GM12873 (cell line): ENCODE data around the gene SPRY1.
A peak's percentile ranks its signal among the peaks of the same experiment; 100 is the strongest.

ENCODE experiments used
- TF ChIP-seq, protein P1 (sequence below): IDR thresholded peaks from 2 replicates; pipeline ENCODE4 v1.5.1; 2012; ENCODE audit warnings: low read depth, mild to moderate bottlenecking, moderate library complexity, low read length, control low read depth; ENCODE audit not compliant: insufficient read depth; ENCODE audit errors: missing control alignments

SPRY1 gene

DNA sequence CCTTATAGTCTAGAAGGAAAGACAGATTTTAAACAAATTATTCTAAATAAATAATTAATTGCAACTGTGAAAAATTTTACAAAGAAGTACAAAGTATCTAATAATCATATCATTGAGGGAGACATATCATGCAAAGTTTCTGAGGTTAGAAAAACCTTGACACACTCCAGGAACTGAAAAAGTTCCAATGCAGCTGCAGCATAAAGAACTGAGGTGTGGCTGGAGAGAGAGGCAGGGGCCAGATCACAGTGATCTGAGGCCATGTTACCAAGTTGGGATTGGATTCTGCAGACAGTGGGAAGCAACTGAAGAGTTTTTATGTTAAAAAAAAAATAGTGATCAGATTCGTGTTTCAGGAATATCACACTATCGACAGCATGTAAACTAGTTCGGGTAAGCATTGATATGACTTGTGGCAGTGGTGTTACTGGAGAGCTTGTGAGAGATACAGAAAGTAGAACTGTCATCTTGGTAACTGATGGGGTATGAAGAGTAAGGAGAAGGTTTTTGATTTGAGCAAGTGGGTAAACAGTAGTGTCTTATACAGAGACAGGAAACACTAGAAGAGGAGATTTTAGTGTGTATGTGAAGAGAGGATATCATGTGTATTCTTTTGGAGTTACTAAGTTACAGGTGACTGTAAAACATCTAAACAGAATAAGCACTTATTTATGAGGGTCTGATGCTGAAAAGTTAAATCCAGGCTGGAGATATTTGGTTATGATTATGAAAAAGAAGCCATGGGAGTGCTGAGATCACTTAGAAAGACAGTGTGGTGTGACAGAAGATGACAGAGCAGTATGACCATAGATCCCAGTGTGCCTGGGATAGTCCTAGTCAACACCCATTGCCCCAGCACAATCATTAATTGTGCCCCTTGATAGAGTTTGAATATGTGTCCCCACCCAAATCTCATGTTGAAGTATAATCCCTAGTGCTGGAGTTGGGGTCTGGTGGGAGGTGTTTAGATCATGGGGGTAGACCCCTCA, 15.6 kb upstream of the SPRY1 start:
- TF ChIP-seq, protein P1, sequence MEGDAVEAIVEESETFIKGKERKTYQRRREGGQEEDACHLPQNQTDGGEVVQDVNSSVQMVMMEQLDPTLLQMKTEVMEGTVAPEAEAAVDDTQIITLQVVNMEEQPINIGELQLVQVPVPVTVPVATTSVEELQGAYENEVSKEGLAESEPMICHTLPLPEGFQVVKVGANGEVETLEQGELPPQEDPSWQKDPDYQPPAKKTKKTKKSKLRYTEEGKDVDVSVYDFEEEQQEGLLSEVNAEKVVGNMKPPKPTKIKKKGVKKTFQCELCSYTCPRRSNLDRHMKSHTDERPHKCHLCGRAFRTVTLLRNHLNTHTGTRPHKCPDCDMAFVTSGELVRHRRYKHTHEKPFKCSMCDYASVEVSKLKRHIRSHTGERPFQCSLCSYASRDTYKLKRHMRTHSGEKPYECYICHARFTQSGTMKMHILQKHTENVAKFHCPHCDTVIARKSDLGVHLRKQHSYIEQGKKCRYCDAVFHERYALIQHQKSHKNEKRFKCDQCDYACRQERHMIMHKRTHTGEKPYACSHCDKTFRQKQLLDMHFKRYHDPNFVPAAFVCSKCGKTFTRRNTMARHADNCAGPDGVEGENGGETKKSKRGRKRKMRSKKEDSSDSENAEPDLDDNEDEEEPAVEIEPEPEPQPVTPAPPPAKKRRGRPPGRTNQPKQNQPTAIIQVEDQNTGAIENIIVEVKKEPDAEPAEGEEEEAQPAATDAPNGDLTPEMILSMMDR, result no peak

DNA sequence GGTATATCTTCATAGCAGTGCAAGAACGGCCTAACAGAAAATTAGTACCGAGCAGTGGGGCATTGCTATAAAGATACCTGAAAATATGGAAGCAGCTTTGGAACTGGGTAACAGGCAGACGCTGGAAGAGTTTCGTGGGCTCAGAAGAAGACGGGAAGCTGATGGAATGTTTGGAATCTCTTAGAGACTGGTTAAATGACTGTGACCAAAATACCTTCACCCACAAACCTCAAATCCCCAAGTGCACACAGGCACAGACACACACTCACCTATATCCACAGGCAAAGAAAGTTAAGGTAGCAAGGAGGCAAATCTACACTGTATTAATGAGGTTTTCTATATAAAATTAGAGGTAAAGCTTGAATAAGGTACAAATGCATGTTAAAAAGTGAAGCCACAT, 14.6 kb upstream of the SPRY1 start:
- TF ChIP-seq, protein P1, result no peak

DNA sequence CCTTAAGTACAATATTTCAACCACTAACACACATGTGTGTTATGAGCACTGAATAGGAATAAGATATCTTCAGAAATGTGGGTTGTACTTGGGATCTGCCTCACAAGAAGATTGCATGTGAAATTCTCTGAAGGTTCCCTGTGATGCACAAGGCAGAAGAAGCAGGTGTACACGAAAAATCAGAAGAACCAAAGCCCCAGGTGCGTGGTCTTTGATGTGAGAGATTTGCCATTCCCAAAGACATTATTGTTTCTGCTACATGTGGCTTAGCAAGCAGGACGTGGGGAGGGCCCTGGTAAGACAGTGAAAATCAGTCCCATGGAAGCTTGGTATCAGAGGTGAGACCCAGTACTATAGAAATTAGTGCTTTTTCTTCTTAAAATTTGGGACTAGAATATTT, 13.0 kb upstream of the SPRY1 start:
- TF ChIP-seq, protein P1, result no peak

DNA sequence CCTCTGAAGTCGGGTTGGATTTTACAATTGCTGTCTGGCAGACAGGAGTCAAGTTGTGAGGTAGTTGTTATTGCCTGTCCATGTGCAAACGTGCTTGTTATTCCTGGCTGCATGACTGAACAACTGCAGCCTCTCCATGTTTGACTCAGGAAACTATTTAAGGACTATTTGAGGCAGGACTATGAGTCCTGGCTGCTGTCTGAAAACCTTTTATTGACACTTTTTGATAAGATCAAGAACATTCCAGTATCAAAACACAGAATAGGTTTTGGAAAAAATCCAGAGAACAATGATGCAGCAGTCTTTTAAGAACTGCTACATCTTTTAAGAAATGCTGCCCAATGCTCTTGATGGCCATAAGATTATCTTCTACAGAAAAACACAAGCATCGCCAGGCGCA, 10.0 kb upstream of the SPRY1 start:
- TF ChIP-seq, protein P1, result no peak

DNA sequence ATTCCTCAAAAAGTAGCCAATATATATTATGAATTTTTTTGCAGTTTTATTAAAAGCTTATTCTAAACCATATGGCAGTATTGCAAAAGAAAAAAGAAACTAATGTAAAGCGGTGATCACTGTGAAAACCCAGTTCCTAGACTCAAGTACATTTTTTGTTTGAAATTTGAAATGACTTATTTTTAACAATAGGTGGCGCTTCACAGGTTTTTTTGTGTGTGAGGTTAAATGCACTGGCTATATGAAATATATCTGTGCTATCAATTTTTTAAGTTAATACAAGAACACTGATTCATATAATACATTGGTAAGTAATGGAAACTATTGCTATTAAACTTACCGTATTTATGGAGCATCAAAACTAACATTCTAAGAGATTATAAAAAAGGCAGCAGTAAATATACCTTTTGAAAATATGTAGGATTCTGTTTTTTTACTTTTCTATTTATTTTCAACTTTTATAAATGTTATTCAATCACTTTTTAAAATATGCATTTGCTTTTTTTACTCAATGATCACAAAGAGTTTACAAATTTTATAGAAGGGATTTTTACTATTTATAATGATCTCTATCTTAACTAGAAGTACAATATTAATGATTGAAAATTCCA, 5.6 kb upstream of the SPRY1 start:
- TF ChIP-seq, protein P1, result peak; percentile 40

DNA sequence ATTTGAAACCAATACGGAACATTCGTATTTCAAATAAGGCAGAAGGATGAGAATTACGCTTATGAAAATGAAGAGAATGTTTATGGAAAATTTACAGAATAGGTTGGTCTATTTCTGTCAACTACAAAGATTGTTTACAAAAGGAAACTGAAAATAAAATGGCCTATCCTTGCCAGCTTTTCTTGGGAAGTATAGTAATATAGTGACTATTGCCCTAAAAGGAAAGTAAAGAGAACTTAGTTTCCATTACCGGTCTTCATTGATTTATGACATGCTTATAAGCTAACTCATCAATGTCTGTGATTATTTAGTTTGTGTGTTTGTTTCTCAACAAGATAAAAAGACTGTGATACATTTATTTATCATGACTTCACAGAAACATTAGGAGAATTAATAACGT, 2.9 kb upstream of the SPRY1 start:
- TF ChIP-seq, protein P1, result no peak
